Left renal cortex interstitium (tissue), 4 donors: Measurements from ENCODE around the gene TMEM150C. TPM values are rescaled to one million over a fixed set of nuclear protein-coding genes. Genes with fewer than 3 reads are reported as not detected.
"Not testable (repeated sequence)": the region's sequence is repeated elsewhere in the genome, so short reads cannot be mapped to it uniquely, and the experiment has no call there.

Source experiments
- DNase-seq, 4 donors: peaks; one replicate each; pipeline ENCODE4 v3.0.0-alpha.2; 2013; ENCODE audit warnings: low read depth in 4 of 4, low spot score in 2 of 4, missing footprints in 1 of 4
- polyA plus RNA-seq, 4 donors: library from polyadenylated mRNA; unstranded; fragments of 120-200 nt; gene quantifications; one replicate each; pipeline ENCODE4 v1.2.1, GENCODE V29; 2013; ENCODE audit not compliant: insufficient read length in 4 of 4

The TMEM150C gene
- polyA plus RNA-seq, 4 donors = 20.4 to 28.1 (median 26.9) TPM

DNA sequence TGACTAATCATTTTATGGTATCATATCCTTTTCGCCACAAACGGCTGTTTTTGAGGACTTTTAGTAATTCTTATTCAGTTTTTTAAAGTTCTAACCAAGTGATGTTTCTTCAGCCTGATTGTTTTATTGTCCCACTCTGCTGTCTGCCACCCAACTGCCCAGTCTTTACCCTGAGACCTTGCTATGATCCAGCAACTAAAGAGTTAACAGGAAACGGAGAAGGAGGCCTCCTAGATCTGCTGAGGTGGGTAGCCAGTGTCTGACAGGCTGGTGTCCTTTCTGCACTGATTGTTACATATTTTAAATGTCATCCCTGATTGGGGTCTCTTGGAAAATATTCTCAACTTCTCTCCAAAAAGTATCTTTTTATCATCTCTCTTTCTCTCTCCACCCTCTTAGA is 7.9 kb upstream of the TMEM150C start:
- no peak for DNase-seq

DNA sequence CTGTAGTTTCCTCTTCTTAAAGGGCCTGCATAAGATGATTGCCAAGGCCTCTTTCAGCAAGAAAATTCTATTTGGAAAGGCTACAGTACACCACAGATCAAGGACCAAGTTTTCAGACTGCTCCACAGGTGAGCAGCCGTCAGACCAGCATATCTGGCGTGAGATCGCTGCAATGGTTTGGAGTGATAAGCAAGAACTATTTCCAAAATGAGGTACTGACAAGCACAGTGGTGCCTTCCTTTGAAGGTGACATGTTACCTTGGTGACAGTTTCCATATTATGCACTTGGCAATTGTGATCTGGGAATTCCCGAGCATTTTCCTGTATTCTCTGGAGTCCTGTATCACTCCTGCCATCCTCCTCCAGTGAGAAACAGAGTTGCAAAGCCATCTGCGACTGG is 7.3 kb upstream of the TMEM150C start:
- no peak for DNase-seq

DNA sequence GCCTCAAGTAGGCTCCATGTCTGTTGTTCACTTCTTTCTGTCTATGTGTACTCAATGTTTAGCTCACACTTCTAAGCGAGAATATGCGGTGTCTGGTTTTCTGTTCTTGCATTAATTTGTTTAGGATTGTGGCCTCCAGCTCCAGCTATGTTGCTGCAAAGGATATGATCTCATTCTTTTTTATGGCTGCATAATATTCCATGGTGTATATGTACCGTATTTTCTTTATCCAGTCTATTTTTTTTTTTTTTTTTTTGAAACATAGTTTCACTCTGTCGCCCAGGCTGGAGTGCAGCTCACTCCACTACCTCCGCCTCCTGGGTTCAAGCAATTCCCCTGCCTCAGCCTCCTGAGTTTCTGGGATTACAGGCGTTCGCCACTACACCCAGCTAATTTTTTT is 5.7 kb upstream of the TMEM150C start:
- DNase-seq = no peak

DNA sequence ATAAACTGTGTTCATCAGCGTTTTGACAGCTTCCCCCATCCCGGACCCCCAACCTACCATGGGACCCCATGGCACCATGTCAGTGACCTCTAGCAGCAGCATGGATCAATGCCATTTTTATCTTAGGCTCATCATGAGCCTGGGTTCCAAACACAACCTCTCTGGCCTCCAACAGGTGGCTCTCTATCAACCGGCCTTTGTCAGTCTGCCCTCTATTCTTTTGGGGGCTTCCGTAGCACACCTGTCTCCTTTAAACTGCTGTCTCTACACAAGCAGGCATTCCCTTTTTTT is 721 bp upstream of the TMEM150C start:
- DNase-seq = no peak

DNA sequence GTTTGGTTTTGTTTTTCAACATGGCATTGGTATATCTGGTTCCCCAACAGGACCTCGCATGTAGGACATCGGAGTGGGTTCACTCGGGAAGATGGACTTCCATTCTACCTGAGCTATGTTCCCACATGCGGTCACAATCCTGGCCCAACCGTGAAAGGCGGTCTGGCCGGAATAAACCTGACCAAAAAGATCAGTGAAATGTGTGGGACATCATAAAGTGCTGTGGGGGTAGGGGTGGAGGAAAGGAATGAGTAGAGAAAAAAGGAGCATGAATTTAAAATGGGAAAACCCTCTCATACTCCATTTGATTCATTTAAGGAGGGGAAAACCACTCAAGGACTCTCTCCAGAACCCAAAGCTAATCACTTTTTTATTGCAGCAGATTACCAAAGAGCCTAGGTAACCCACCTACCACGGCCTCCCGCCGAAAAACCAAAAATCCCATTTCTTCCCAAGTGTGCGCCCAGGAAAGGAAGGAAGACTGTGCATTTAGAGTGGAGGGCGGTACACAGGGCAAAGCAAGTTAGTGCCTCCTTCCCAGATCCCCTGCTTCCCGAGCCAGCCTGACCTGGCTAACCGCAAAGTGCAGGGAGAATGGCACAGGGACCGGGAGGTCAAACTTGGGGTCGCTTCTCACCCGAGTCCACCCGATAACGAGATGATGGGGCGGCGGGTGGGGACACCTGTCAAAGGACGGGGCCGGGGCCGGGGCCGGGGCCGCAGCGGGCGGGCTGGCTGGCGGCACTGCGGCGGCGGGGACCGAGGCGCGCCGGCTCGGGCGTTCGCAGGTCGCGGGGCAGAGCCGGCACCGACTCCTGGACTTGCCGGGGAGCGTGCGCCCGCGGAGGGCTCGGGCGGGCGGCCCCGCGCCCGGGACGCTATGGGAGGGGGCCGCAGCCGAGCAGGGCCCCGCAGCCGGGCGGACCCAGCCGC is 669 bp downstream of the TMEM150C start:
- no peak for DNase-seq

DNA sequence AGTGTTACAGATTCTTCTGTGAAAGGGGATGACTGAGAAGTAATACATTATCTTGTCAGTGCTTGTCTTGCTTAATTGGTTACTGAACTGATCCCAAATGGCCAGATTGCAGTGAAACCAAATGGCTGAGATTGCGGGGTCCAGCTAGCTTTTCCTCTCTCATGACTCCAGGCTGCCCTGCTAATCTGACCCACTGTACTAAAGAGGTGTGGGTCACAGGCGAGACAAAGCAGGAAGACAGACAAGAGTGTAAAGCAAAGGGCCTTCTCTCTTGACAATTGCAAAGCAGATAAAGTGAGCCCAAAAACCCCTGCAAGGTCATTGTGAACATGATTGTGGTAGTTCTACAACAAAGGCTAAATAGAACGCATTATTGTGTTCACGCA is 2.1 kb downstream of the TMEM150C start:
- no peak for DNase-seq

DNA sequence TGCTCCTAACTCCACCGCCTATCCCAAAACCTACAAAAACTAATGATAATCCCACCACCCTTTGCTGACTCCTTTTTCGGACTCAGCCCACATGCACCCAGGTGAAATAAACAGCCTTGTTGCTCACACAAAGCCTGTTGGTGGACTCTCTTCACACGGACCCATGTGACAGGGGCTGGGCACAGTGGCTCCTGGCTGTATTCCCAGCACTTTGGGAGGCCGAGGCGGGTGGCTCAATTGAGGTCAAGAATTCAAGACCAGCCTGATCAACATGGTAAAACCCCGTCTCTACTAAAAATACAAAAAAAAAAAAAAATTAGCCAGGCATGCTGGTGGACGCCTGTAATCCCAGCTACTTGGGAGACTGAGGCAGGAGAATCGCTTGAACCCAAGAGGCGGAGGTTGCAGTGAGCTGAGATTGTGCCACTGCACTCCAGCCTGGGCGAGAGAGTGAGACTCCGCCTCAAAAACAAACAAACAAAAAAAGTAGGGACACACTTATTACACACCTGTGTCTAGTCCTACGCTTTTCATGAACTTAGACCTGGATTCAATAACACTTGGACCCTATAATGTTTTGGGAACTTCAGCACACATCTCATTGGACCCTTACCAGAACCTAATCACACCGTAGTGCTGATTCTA is 2.6 kb downstream of the TMEM150C start:
- not testable (repeated sequence) for DNase-seq

DNA sequence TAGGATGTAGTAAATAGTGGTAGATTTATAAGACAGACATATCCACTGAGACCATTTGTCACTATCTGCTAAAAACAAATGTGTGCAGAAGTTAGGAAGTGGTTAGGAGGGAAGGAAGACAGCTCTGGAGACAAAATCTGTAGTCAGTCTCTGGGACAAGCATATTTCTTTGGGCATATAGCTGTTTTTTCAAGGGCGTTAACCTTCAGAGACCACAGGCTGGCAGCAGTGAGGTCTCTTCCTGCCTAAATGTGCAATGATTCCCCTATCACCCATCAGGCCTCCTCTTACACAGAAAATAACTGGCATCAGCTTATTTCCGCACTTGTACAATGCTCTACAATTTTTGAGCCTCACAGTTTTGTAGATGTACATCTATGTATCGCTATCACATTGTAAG is 6.5 kb downstream of the TMEM150C start:
- no peak for DNase-seq

DNA sequence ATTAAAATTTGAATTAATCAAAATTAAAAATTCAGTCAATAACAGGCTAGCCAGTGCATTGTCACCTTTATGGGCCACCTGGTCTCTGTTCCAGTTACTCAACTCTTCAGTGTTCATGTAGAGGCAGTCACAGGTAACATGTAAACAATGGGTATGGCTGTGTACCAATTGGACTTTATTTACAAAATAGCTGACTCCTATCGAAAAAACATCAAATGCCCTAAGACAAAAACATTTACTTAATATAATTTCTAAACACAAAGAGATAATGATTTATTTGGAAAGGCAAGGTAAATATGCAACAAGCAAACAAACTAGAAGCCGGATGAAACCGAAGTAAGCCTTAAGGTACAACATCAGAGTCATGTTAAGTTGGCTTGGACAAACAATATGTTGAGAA is 8.8 kb downstream of the TMEM150C start:
- DNase-seq = no peak

DNA sequence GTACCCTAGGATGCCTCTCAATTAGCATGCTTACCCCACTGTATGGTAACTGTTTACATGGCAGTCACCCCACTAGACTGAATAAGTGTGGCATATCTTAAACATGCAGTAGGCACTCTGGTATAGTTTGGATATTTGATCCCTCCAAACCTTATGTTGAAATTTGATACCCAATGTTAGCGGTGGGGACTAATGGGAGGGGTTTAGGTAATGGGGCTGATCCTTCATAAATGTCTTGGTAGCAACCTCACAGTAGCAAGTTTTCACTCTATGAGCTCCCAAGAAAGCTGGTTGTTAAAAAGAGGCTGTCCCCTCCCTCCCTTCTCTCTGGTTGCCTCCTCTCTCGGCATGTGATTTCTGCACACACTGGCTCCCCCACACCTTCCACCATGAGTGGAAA is 10.1 kb downstream of the TMEM150C start:
- DNase-seq = no peak

DNA sequence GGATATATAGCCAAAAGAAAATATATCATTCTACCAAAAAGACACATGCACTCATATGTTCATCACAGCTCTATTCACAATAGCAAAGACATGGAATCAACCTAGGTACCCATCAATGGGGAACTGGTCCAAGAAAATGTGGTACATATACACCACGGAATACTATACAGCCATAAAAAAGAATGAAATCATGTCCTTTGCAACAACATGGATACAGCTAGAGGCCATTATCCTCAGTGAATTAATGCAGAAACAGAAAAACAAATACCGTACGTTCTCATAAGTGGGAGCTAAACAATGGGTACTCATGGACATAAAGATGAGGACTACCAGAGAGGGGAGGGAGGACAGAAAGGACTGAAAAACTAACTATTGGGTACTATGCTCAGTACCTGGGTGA is 13.9 kb downstream of the TMEM150C start:
- not testable (repeated sequence) for DNase-seq

DNA sequence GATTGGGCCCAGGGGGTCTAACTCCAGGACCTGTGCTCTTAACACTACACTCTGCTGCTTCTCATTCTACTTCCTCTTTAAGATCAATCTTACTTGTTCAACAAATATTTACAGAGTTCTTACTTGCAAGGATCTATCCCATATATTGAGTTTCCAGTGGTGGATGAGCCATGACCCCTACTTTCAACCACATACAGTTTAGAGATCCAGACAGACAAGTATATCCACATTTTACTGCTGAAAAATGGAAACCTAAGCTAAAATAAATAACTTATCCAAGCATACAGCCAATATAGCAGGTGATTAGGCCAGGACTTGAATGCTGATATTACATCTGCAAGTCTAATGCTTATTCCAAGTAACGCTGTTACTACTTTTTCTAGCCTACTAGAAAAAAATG is 18.7 kb downstream of the TMEM150C start:
- DNase-seq = no peak

DNA sequence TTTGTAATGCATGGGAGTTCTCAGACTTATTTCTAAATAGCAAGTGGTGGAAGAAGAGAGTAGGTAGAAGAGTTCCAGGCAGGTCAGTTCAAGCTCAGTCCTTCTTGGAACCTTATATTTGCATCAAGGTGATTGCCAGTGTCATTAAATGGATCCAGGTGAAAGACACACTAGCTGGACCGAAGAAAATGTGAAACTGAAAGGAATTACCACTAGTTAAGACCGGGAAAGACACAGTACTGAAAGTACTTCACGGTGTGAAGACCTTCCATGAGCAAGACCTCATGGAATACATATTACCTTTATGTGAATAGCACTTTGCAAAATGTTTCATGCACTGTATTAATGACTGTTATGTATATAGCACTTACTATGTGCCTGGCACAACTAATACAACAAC is 19.1 kb downstream of the TMEM150C start:
- no peak for DNase-seq

DNA sequence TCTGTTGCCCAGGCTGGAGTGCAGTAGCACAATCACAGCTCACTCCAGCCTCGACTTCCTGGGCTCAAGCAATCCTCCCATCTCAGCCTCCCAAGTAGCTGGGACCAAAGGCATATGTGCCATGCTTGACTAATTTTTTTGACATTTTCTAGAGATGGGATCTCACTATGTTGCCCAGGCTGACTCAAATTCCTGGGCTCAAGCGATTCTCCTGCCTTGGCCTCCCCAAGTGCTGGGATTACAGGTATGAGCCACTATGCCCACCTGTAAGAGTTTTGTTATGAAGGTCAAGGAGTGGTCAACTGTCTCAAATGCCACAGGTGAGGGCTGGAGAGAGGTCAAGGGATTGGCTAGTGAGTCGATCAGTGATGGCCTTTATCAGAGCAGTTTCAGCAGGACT is 32.5 kb downstream of the TMEM150C start:
- no peak for DNase-seq

DNA sequence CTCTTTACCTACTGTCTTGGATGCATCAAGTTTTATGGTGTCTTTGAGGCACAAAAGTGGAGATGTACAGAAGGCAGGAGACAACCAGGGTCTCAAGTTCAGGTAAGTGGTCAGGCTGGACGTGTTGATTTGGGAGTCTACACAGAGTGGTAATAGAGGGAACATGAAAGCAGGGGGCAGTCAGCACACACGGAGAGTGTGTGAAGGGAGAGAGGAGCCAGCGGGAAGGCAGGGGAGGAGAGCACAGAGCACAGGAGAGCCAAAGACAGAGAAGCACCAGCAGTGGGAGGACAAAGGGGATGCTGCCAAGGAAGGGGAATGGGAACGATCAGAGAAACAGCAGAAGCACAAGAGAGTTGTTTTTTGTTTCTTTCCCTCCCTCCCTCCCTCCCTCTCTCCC is 32.9 kb downstream of the TMEM150C start:
- no peak for DNase-seq

DNA sequence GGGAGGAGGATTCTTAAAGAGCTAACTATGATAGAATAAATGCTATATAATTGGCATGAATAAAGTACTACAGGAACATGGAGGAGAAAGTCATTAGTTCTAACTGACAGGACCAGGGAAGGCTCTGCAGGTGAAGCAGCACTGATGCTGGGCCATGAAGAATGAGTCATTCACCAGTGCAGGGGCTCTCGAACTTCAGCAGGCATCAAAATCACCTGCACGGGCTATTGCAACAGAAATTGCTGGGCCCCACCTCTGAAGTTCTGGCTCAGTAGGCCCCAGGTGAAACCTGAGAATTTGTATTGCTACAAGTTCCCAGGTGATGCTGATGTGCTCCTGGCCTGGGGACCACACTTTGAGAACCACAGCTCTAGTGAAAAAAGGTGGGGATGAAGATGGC is 33.7 kb downstream of the TMEM150C start:
- no peak for DNase-seq

DNA sequence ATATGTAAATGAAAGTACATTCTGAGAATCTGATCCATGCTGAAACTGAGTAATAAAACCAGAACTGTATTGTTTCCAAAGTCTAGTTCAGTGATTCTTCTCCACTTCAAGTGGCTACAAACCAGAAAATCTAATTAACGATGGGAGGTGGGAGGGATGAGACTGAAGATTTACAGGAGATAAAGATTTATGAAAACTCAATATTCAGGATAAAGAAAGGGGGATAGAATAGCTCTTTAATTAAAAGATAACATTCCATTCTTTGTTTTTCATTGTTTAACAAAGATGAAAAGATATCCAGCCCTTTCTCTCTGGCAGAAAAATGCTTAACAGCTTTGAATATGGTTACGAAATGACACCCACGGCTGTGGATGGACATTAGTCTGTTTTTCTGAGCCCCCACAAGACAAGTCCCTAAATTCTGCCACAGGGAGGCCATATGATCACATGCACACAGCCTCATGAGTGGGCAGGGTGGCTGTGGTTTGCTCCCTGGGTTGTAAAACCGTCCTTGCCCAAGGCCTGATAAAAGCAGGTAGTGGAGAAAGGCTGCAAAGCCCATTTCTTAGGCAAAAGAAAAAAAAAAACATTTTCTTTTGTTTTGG is 36.4 kb downstream of the TMEM150C start:
- peak in 2 of 4 donors; percentile 5 to 13 for DNase-seq

DNA sequence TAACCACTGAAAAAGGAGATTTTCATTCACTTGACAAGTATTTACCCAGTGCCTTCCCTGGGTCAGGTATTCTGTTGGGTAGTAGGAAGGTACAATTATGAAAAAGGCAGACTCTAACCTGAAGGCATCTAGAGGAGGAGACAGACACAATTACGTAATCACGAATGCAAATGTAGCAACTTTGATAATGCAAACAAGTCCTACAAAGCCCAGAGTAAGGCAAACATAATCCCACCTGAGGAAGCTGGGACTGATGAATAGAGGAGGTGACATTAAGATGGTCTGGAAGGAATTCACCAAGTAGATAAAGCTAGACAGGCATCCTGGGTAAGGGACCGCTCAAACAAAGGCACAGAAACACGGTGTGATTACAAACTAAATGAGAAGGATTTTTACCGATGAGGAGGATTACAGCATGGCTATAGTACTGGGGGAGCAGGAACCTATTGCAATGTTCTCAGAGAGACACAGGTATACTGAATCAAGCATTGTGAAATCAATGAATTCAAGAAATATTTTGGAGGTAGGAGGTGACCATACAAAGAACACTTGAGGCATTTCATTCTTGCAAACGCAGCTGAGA is 37.1 kb downstream of the TMEM150C start:
- no peak for DNase-seq

DNA sequence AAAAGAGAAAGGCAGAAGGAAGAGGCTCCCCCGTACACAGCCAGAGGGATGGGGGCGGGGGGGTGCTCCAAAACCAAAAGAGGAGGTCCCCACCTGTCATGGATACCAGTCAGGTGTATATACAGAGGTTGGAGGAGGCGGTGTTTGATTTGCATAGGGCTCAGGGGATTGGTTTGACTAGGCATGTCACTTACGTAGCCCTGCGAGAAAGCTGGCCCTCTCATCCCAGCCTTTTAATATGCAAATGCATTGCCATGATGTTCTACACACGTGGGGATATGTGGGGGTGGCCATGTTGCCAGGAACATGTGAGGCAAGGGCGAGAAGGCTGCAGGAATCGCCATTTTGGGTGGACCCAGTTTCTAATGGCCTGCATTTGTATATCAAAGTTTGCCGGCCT is 38.6 kb downstream of the TMEM150C start:
- no peak for DNase-seq

DNA sequence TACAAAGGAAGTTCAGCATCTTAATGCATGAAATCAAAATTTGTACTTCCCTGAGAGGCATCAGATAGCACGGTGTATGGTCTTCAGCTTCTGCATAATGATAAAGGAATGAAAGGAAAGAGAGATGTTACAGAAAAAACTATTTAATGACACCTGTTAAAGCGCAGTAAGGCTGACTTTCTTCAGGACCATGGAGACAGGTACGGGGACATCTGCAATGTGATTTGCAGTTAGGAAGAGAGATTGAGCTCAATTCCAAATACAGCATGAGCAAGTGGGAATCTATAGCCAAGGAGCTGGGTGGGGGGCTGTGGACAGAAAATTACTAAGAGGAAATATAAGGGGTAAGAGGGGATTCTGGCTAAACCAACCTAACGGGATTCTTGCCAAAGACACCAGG is 39.3 kb downstream of the TMEM150C start:
- DNase-seq = no peak

DNA sequence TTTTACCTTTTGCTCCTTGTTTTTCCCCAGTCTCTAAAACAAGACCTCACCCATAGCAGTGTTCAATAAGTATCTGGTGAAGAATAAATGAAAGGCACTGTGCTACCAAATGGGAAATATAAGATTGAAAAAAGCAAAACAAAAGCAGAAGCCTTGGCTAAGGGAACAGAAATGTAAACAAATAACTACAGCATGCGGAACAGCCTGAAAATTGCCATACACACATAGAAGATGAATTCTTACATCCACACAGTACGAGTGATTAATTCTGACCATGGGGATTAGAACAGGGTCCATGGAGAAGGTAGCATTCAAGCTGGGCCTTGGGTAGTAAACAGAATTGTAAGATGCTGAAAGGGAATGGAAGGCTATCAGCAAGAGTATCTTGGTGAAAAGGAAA is 40.5 kb downstream of the TMEM150C start:
- no peak for DNase-seq

DNA sequence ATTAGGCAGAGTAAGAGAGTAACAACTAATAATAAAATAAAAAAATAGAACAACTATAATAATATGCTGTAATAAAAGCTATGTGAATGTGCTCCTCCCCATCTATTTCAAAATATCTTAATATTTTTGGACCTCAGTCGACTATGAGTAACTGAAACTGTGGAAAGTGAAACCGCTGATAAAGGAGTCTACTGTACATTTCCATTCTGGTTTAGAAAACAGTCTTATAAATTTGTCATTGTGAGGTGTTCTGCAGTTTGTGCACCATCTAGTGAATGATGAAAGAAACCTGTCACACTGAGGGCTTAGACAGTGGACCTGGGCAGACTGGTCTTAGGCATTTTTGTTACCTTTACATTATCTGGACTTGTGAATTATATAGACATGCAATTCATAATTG is 42.0 kb downstream of the TMEM150C start:
- DNase-seq = no peak
